Measurements from ENCODE around the gene GYPC. TPM values are rescaled to one million over a fixed set of nuclear protein-coding genes. Genes with fewer than 3 reads are reported as not detected.
"Not testable (repeated sequence)": the region's sequence is repeated elsewhere in the genome, so short reads cannot be mapped to it uniquely, and the experiment has no call there.

The GYPC gene
- polyA plus RNA-seq, 1 experiment = 236 TPM

GRCh38 chr2:126637386-126637785 lies 18.6 kb upstream of the GYPC start:
- no peak for DNase-seq (ENCODE audit: low read depth)
- Histone ChIP-seq H3K36me3 (ENCODE audit: control insufficient read depth, insufficient read depth, low read length) (no peaks in the 10 kb centered on the region), H3K4me3 (ENCODE audit: low read depth, low read length) (no peak overlapping the region), H3K27me3 (ENCODE audit: control insufficient read depth, insufficient read depth, low read length) (peaks cover 2% of the 10 kb centered on the region)
- POLR2A ChIA-PET = no interaction called here
- no peak for TF ChIP-seq CTCF (IDR thresholded peaks at IDR 0.05; ENCODE audit: insufficient read depth, low read depth, low read length)
- CTCF ChIA-PET = interaction anchor here (3.0 kb wide), 1 partner anchor 10 kb away, joined by 7 read pairs; no protein-coding TSS in a partner anchor

- Histone ChIP-seq H3K4me3 (ENCODE audit: low read depth, low read length) (no peak overlapping the region), H3K36me3 (ENCODE audit: control insufficient read depth, insufficient read depth, low read length) (no peaks in the 10 kb centered on the region), H3K27me3 (ENCODE audit: control insufficient read depth, insufficient read depth, low read length) (peaks cover 2% of the 10 kb centered on the region)
- TF ChIP-seq CTCF (IDR thresholded peaks at IDR 0.05; ENCODE audit: insufficient read depth, low read depth, low read length) = no peak
- DNase-seq (ENCODE audit: low read depth) = no peak
- CTCF ChIA-PET = interaction anchor here (0.5 to 3.0 kb wide), 2 partner anchors 11 to 106 kb away, joined by 3 to 7 read pairs; no protein-coding TSS in a partner anchor
- POLR2A ChIA-PET = no interaction called here
Measured at GRCh38 chr2:126638746-126639145, 17.2 kb upstream of the GYPC start.

GRCh38 chr2:126639276-126639675 lies 16.7 kb upstream of the GYPC start:
- CTCF ChIA-PET = interaction anchor here (3.0 kb wide), 1 partner anchor 12 kb away, joined by 7 read pairs; no protein-coding TSS in a partner anchor
- no peak for TF ChIP-seq CTCF (IDR thresholded peaks at IDR 0.05; ENCODE audit: insufficient read depth, low read depth, low read length)
- DNase-seq (ENCODE audit: low read depth) = no peak
- Histone ChIP-seq H3K36me3 (ENCODE audit: control insufficient read depth, insufficient read depth, low read length) (no peaks in the 10 kb centered on the region), H3K4me3 (ENCODE audit: low read depth, low read length) (no peak overlapping the region), H3K27me3 (ENCODE audit: control insufficient read depth, insufficient read depth, low read length) (peaks cover 2% of the 10 kb centered on the region)
- POLR2A ChIA-PET = no interaction called here

- H3K27me3 ChIP-seq (ENCODE audit: control insufficient read depth, insufficient read depth, low read length); POLR2A ChIA-PET; H3K36me3 ChIP-seq (ENCODE audit: control insufficient read depth, insufficient read depth, low read length); DNase-seq (ENCODE audit: low read depth); H3K4me3 ChIP-seq (ENCODE audit: low read depth, low read length); CTCF ChIA-PET: not testable (repeated sequence)
Measured at GRCh38 chr2:126641294-126641693, 14.7 kb upstream of the GYPC start.

- H3K36me3 ChIP-seq (ENCODE audit: control insufficient read depth, insufficient read depth, low read length) = no peaks in the 10 kb centered on the region
- no peak overlapping the region for H3K4me3 ChIP-seq (ENCODE audit: low read depth, low read length)
- ChIA-PET CTCF (no interaction called here), POLR2A (no interaction called here)
- DNase-seq (ENCODE audit: low read depth) = no peak
- H3K27me3 ChIP-seq (ENCODE audit: control insufficient read depth, insufficient read depth, low read length) = peaks cover 2% of the 10 kb centered on the region
- TF ChIP-seq CTCF (IDR thresholded peaks at IDR 0.05; ENCODE audit: insufficient read depth, low read depth, low read length) = no peak
Measured at GRCh38 chr2:126642031-126642430, 13.9 kb upstream of the GYPC start.

- DNase-seq (ENCODE audit: low read depth) = no peak
- Histone ChIP-seq H3K36me3 (ENCODE audit: control insufficient read depth, insufficient read depth, low read length) (no peaks in the 10 kb centered on the region), H3K27me3 (ENCODE audit: control insufficient read depth, insufficient read depth, low read length) (peaks cover 2% of the 10 kb centered on the region), H3K4me3 (ENCODE audit: low read depth, low read length) (no peak overlapping the region)
- CTCF ChIA-PET = interaction anchor here (1.0 to 1.7 kb wide), 2 partner anchors 8 to 10 kb away, joined by 3 to 5 read pairs; no protein-coding TSS in a partner anchor
- POLR2A ChIA-PET = no interaction called here
- no peak for TF ChIP-seq CTCF (IDR thresholded peaks at IDR 0.05; ENCODE audit: insufficient read depth, low read depth, low read length)
Measured at GRCh38 chr2:126643431-126643830, 12.5 kb upstream of the GYPC start.
